Central memory CD4-positive, alpha-beta T cell (primary cell): Measurements from ENCODE around the gene TBC1D25.

Source experiments
- DNase-seq: peaks from one replicate; pipeline ENCODE4 v3.0.0; 2022

TBC1D25 gene

GRCh38 chrX:48573690-48574269 is 34.3 kb downstream of the TBC1D25 start:
- no peak for DNase-seq

GRCh38 chrX:48574270-48575266 is 35.1 kb downstream of the TBC1D25 start, which contains the start of gene RBM3:
Gene RBM3, plus strand, starts transcription at chrX:48574484. Its CDS starts 697 bp downstream, at chrX:48575181.
- DNase-seq: peak; percentile 94

- DNase-seq: no peak
Observed at GRCh38 chrX:48575642-48576041, 36.1 kb downstream of the TBC1D25 start.

DNA sequence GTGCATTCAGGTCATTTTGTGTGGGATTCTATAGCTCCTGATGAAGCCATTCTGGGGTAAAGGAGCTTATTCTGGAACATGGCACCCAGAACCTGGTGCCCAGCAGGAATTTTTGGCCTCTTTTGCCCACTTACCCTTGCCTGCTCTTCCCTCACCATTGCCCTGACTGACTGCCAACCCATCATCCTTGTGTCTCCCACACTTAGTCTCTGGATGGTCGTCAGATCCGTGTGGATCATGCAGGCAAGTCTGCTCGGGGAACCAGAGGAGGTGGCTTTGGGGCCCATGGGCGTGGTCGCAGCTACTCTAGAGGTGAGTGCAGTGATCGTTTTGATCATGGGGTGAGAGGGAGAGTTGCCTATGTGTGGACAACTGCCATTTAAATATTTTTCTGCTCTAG is 36.6 kb downstream of the TBC1D25 start:
- DNase-seq: no peak

- no peak for DNase-seq
Observed at GRCh38 chrX:48578661-48579128, 39.2 kb downstream of the TBC1D25 start.

DNA sequence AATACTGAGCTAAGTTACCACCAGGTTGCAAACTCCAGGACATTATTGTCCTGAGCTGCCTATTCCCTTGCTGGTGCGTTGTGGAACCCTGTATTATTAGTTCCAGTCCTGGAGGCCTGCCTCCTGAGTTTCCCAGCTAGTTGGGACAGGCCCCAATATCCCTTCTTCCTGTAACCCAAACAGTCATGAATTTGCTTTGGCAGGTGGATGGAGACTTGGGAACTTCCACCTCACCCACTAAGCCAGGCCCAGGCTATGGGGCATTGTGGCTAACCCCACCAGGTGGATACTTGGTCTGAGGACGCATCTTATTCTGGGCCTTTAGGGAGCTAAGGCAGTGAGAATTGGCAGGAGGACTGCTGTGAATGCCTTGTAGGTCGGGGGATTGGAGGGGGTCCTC is 39.7 kb downstream of the TBC1D25 start:
- DNase-seq: no peak

- no peak for DNase-seq
Observed at GRCh38 chrX:48580662-48581061, 41.1 kb downstream of the TBC1D25 start.

- DNase-seq: no peak
Observed at GRCh38 chrX:48584698-48585097, 45.2 kb downstream of the TBC1D25 start.

DNA sequence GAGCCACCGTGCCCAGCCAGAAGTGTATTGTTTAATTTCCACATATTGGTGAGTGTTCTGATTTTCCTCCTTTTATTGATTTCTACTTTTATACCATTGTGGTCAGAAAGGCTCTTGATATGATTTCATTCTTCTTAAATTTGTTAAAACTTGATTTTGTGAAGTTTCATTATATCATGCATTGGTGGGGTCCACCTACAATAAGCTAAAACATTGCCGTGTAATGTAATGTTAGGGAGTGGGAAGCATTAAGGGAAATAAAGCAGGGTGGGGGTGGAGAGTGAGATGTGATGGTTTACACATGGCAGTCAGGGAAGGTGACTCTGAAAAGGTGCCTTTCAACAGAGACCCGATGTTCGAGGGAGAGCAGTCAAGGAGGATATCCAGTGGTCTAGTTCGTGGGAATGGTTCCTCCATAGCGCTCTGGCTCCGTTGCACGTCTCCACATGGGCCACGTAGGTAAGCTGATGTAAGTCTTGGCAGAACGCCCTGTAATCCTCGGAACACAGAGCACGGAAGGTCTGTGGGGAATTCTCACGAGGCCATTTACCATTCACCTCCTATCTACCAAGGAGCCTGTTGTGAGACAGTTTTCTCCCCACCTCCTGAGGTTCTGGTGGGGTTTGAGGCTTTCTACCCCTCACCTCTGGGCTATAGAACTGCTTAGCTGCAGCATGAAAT is 50.1 kb downstream of the TBC1D25 start:
- no peak for DNase-seq

GRCh38 chrX:48590203-48591103 is 50.9 kb downstream of the TBC1D25 start:
- no peak for DNase-seq

DNA sequence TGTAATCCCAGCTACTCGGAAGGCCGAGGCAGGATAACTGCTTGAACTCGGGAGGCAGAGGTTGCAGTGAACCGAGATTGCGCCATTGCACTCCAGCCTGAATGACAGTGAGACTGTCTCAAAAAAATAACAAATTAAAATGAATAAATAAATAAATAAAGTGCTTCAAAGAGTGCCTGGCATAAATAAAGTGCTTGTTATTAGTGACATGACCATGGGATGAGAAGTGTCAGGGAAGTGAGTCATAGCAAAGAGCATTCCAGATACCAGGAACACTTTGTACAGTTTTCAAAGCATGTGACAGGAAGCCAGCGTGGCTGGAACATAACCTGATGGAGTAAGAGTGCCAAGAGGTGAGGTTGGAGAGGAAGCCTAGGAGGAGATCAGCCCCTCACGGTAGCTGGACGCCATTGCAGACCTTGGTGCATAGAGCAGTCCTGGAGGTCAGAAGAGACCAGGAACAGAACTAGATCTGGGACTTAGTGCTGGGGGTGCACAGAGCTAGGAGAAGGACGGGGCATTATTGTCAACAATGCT is 51.8 kb downstream of the TBC1D25 start:
- DNase-seq: no peak

- no peak for DNase-seq
Observed at GRCh38 chrX:48592971-48593370, 53.5 kb downstream of the TBC1D25 start.

- DNase-seq: no peak
Observed at GRCh38 chrX:48595929-48596328, 56.4 kb downstream of the TBC1D25 start.

- peak; percentile 91 for DNase-seq
Observed at GRCh38 chrX:48597353-48598264, 58.1 kb downstream of the TBC1D25 start, which contains the start of gene WDR13. Gene WDR13, plus strand, starts transcription at chrX:48597492. Its CDS starts 505 bp downstream, at chrX:48597997.

GRCh38 chrX:48598614-48599013 is 59.1 kb downstream of the TBC1D25 start:
- no peak for DNase-seq

GRCh38 chrX:48599341-48599740 is 59.8 kb downstream of the TBC1D25 start:
- DNase-seq: no peak

DNA sequence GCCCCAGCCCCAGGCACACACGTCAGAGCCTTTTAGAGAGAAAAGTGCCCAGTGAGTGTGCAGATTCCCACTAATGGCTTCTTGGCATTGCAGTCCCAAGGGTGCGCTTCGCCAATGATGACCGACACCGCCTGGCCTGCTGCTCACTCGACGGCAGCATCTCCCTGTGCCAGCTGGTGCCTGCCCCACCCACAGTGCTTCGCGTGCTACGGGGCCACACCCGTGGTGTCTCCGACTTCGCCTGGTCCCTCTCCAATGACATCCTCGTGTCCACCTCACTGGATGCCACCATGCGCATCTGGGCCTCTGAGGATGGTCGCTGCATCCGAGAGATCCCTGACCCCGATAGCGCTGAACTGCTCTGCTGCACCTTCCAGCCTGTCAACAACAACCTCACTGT is 60.7 kb downstream of the TBC1D25 start:
- no peak for DNase-seq

DNA sequence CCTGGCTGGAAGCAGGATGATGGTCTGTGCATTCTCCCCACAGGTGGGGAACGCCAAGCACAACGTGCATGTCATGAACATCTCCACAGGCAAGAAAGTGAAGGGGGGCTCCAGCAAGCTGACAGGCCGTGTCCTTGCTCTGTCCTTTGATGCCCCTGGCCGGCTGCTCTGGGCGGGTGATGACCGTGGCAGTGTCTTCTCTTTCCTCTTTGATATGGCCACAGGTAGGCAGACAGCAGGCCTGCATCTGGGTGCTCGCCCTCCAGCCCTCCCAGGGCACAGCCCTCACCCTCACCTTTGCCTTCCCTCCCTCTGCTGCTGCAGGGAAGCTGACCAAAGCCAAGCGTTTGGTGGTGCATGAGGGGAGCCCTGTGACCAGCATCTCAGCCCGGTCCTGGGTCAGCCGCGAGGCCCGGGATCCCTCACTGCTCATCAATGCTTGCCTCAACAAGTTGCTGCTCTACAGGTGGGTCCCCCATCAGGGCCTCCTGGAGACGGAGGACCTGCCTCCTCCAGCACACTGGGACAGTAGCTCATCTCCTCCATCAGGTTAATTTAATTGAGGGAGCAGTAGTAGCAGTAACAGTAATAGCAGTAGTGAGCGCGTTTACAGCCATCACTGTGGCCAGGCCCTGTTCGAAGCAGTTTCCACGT is 62.4 kb downstream of the TBC1D25 start:
- DNase-seq: no peak

DNA sequence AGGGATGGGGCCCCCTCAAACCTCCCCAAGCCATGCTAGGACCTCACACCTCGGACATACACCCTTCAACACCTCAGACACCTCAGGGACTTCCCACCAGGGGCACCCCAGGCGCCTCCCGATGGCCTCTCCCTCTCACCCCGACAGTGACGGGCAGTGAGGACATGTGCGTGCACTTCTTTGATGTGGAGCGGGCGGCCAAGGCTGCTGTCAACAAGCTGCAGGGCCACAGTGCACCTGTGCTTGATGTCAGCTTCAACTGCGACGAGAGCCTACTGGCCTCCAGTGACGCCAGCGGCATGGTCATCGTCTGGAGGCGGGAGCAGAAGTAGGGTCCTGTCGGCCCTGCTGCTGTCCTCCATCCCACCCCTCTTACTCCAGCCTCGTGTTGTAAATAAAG is 65.2 kb downstream of the TBC1D25 start:
- no peak for DNase-seq

DNA sequence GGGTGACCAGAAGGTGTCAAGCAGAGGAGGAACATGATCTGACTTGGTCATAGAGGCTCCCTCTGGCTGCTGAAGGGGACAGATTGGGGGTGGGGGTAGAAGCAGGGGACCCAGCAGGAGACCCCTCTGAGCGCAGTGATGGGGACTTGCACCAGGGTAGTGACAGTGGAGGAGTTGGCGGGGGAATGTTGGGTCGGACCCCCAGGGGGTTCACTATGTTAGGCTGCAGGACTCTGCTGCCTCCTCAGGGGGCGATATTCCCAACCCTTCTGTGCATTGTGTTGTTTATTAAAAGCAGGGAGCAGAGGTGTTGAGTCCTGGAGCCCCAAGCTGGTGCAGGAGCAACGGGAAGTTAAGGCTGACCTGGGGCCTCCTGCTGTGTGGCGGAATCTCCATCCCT is 66.6 kb downstream of the TBC1D25 start:
- no peak for DNase-seq
